Measurements from ENCODE around the gene AKR7A3. TPM values are rescaled to one million over a fixed set of nuclear protein-coding genes. Genes with fewer than 3 reads are reported as not detected.

Gene AKR7A3
- total RNA-seq, 1 experiment from 2014 or later = 1.5 TPM

DNA sequence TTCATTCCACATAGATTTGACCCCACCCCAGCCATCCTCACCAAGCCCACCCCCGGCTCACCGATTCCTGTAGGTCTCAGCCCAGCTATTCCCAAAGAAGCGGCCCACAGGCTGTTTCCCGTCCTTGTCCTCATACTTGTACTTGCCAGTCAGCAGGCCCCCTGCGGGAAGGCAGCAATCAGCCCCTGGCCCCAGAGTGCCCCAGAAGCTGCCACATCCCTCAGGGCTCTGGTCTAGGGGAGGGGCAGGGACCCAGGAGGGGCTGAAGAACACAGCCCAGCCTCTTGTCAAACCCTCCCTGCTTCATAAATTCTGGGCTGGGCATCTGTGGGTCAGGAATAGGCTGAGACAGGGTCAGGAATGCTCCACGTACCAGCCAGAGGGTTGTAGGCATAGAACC, 18.4 kb upstream of the AKR7A3 start:
- Mint-ChIP-seq H3K36me3 (peaks cover 44% of the 10 kb centered on the region), H3K27ac (no peak overlapping the region), H3K27me3 (ENCODE audit: low read depth) (peaks cover 6% of the 10 kb centered on the region), H3K4me1 (peaks cover 6% of the 10 kb centered on the region), H3K4me3 (no peak overlapping the region), H3K9me3 (no peaks in the 10 kb centered on the region)
- CTCF ChIA-PET = no interaction called here
- DNase-seq (ENCODE audit: low spot score) = no peak
- ATAC-seq = no peak
- TF ChIP-seq JAZF1 (CRISPR knock-in tag; IDR thresholded peaks at IDR 0.05) (no peak), ZNF263 (CRISPR knock-in tag; IDR thresholded peaks at IDR 0.05; ENCODE audit: low read depth) (no peak), CBFB (CRISPR knock-in tag; IDR thresholded peaks at IDR 0.05; ENCODE audit: low read depth) (no peak), ZNF232 (CRISPR knock-in tag; IDR thresholded peaks at IDR 0.05) (no peak)
- TF ChIP-seq, protein P1, sequence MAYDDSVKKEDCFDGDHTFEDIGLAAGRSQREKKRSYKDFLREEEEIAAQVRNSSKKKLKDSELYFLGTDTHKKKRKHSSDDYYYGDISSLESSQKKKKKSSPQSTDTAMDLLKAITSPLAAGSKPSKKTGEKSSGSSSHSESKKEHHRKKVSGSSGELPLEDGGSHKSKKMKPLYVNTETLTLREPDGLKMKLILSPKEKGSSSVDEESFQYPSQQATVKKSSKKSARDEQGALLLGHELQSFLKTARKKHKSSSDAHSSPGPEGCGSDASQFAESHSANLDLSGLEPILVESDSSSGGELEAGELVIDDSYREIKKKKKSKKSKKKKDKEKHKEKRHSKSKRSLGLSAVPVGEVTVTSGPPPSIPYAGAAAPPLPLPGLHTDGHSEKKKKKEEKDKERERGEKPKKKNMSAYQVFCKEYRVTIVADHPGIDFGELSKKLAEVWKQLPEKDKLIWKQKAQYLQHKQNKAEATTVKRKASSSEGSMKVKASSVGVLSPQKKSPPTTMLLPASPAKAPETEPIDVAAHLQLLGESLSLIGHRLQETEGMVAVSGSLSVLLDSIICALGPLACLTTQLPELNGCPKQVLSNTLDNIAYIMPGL (CRISPR knock-in tag; IDR thresholded peaks at IDR 0.05) = no peak
- TF ChIP-seq, protein P2, sequence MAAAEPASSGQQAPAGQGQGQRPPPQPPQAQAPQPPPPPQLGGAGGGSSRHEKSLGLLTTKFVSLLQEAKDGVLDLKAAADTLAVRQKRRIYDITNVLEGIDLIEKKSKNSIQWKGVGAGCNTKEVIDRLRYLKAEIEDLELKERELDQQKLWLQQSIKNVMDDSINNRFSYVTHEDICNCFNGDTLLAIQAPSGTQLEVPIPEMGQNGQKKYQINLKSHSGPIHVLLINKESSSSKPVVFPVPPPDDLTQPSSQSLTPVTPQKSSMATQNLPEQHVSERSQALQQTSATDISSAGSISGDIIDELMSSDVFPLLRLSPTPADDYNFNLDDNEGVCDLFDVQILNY (CRISPR knock-in tag; IDR thresholded peaks at IDR 0.05) = no peak
- TF ChIP-seq, protein P3, sequence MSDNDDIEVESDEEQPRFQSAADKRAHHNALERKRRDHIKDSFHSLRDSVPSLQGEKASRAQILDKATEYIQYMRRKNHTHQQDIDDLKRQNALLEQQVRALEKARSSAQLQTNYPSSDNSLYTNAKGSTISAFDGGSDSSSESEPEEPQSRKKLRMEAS (CRISPR knock-in tag; IDR thresholded peaks at IDR 0.05) = no peak
- TF ChIP-seq, protein P4, sequence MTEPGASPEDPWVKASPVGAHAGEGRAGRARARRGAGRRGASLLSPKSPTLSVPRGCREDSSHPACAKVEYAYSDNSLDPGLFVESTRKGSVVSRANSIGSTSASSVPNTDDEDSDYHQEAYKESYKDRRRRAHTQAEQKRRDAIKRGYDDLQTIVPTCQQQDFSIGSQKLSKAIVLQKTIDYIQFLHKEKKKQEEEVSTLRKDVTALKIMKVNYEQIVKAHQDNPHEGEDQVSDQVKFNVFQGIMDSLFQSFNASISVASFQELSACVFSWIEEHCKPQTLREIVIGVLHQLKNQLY (CRISPR knock-in tag; IDR thresholded peaks at IDR 0.05) = no peak
- POLR2A ChIA-PET = no interaction called here

DNA sequence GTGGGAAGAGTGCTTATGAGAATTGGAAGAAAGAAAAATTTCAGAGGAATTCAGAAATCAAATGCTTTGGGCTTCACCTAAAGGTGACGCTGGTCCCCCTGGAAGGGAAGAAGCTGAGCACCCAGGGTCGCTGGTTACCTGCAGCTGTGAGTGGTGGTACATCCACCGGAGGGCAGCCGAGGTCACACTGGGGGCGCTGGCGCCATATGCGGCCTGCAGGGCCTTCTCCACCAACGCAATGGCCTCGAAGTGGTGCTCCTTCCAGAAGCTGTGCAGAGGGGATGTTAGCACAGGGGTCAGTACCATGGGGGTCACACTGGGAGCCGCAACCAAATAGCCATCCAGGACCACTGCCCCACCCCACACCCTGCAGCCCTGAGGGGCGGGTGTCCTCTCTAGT, 17.3 kb upstream of the AKR7A3 start:
- Mint-ChIP-seq H3K36me3 (peaks cover 44% of the 10 kb centered on the region), H3K27me3 (ENCODE audit: low read depth) (peaks cover under 1% of the 10 kb centered on the region), H3K27ac (no peak overlapping the region), H3K9me3 (no peaks in the 10 kb centered on the region), H3K4me3 (no peak overlapping the region), H3K4me1 (peaks cover 2% of the 10 kb centered on the region)
- ATAC-seq (0 out of 2 replicates have a peak, but pooled peaks have one; percentile 18), DNase-seq (ENCODE audit: low spot score) (no peak)
- TF ChIP-seq, protein P5, sequence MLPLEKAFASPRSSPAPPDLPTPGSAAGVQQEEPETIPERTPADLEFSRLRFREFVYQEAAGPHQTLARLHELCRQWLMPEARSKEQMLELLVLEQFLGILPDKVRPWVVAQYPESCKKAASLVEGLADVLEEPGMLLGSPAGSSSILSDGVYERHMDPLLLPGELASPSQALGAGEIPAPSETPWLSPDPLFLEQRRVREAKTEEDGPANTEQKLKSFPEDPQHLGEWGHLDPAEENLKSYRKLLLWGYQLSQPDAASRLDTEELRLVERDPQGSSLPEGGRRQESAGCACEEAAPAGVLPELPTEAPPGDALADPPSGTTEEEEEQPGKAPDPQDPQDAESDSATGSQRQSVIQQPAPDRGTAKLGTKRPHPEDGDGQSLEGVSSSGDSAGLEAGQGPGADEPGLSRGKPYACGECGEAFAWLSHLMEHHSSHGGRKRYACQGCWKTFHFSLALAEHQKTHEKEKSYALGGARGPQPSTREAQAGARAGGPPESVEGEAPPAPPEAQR (CRISPR knock-in tag; IDR thresholded peaks at IDR 0.05) = no peak
- no peak for TF ChIP-seq ZNF671 (CRISPR knock-in tag; IDR thresholded peaks at IDR 0.05)
- no peak for TF ChIP-seq CBFB (CRISPR knock-in tag; IDR thresholded peaks at IDR 0.05; ENCODE audit: low read depth)
- TF ChIP-seq, protein P6, sequence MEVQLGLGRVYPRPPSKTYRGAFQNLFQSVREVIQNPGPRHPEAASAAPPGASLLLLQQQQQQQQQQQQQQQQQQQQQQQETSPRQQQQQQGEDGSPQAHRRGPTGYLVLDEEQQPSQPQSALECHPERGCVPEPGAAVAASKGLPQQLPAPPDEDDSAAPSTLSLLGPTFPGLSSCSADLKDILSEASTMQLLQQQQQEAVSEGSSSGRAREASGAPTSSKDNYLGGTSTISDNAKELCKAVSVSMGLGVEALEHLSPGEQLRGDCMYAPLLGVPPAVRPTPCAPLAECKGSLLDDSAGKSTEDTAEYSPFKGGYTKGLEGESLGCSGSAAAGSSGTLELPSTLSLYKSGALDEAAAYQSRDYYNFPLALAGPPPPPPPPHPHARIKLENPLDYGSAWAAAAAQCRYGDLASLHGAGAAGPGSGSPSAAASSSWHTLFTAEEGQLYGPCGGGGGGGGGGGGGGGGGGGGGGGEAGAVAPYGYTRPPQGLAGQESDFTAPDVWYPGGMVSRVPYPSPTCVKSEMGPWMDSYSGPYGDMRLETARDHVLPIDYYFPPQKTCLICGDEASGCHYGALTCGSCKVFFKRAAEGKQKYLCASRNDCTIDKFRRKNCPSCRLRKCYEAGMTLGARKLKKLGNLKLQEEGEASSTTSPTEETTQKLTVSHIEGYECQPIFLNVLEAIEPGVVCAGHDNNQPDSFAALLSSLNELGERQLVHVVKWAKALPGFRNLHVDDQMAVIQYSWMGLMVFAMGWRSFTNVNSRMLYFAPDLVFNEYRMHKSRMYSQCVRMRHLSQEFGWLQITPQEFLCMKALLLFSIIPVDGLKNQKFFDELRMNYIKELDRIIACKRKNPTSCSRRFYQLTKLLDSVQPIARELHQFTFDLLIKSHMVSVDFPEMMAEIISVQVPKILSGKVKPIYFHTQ (CRISPR knock-in tag; IDR thresholded peaks at IDR 0.05) = no peak
- TF ChIP-seq, protein P7, sequence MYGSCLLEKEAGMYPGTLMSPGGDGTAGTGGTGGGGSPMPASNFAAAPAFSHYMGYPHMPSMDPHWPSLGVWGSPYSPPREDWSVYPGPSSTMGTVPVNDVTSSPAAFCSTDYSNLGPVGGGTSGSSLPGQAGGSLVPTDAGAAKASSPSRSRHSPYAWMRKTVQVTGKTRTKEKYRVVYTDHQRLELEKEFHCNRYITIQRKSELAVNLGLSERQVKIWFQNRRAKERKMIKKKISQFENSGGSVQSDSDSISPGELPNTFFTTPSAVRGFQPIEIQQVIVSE (CRISPR knock-in tag; IDR thresholded peaks at IDR 0.05; ENCODE audit: borderline replicate concordance) = no peak
- no peak for TF ChIP-seq ZNF423 (CRISPR knock-in tag; IDR thresholded peaks at IDR 0.05)
- TF ChIP-seq, protein P8, sequence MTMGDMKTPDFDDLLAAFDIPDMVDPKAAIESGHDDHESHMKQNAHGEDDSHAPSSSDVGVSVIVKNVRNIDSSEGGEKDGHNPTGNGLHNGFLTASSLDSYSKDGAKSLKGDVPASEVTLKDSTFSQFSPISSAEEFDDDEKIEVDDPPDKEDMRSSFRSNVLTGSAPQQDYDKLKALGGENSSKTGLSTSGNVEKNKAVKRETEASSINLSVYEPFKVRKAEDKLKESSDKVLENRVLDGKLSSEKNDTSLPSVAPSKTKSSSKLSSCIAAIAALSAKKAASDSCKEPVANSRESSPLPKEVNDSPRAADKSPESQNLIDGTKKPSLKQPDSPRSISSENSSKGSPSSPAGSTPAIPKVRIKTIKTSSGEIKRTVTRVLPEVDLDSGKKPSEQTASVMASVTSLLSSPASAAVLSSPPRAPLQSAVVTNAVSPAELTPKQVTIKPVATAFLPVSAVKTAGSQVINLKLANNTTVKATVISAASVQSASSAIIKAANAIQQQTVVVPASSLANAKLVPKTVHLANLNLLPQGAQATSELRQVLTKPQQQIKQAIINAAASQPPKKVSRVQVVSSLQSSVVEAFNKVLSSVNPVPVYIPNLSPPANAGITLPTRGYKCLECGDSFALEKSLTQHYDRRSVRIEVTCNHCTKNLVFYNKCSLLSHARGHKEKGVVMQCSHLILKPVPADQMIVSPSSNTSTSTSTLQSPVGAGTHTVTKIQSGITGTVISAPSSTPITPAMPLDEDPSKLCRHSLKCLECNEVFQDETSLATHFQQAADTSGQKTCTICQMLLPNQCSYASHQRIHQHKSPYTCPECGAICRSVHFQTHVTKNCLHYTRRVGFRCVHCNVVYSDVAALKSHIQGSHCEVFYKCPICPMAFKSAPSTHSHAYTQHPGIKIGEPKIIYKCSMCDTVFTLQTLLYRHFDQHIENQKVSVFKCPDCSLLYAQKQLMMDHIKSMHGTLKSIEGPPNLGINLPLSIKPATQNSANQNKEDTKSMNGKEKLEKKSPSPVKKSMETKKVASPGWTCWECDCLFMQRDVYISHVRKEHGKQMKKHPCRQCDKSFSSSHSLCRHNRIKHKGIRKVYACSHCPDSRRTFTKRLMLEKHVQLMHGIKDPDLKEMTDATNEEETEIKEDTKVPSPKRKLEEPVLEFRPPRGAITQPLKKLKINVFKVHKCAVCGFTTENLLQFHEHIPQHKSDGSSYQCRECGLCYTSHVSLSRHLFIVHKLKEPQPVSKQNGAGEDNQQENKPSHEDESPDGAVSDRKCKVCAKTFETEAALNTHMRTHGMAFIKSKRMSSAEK (CRISPR knock-in tag; IDR thresholded peaks at IDR 0.05; ENCODE audit: borderline replicate concordance) = no peak
- TF ChIP-seq SOX15 (CRISPR knock-in tag; IDR thresholded peaks at IDR 0.05) = no peak
- TF ChIP-seq SP1 (CRISPR knock-in tag; conservative IDR thresholded peaks at IDR 0.05) = no peak
- TF ChIP-seq ZNF219 (CRISPR knock-in tag; IDR thresholded peaks at IDR 0.05; ENCODE audit: borderline replicate concordance) = no peak
- TF ChIP-seq KAT7 (CRISPR knock-in tag; IDR thresholded peaks at IDR 0.05; ENCODE audit: borderline replicate concordance) = no peak
- TF ChIP-seq, protein P9, sequence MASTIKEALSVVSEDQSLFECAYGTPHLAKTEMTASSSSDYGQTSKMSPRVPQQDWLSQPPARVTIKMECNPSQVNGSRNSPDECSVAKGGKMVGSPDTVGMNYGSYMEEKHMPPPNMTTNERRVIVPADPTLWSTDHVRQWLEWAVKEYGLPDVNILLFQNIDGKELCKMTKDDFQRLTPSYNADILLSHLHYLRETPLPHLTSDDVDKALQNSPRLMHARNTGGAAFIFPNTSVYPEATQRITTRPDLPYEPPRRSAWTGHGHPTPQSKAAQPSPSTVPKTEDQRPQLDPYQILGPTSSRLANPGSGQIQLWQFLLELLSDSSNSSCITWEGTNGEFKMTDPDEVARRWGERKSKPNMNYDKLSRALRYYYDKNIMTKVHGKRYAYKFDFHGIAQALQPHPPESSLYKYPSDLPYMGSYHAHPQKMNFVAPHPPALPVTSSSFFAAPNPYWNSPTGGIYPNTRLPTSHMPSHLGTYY (CRISPR knock-in tag; IDR thresholded peaks at IDR 0.05) = no peak
- no peak for TF ChIP-seq FOXJ3 (CRISPR knock-in tag; IDR thresholded peaks at IDR 0.05; ENCODE audit: borderline replicate concordance)
- TF ChIP-seq ETV6 (CRISPR knock-in tag; IDR thresholded peaks at IDR 0.05) = no peak
- ChIA-PET POLR2A (no interaction called here), CTCF (interaction anchor here (0.6 kb wide), 1 partner anchor 40 kb away, joined by 3 read pairs; no protein-coding TSS in a partner anchor)
